KBM-7 (cell line): ENCODE data around the gene WDR53.
"Not testable (repeated sequence)": the region's sequence is repeated elsewhere in the genome, so short reads cannot be mapped to it uniquely, and the experiment has no call there.

Experiments
- DNase-seq: peaks from one replicate; pipeline ENCODE4 v3.0.0-alpha.2; 2015
- in situ Hi-C: fragments of 300-500 bp; cut with MboI; formaldehyde crosslinking; loops from 2 replicates; pipeline ENCODE4 v1.14.3; 2020; ENCODE audit warnings: low sequenced_read_pairs, low pct_unique_long_range_greater_than_20kb, mixed read lengths

Gene WDR53

DNA sequence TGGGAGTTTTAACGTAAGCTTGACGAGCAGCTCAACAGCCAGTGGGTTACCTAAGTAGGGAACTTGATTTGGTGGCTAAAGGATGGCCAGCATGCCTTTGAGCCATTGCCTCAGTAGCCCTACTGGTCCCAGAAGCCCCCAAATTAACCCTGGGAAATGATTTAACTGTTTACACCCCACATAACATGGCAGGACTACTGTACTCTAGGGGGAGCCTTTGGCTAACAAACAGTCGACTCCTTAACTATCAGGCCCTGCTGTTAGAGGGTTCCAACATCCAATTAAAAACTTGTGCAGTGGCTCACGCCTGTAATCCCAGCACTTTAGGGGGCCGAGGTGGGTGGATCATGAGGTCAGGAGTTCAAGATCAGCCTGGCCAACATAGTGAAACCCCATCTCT, 43.8 kb downstream of the WDR53 start:
- in situ Hi-C loops, result loop anchor here (25.0 kb wide), 1 partner anchor 487 kb away; no protein-coding TSS in a partner anchor
- peak; percentile 60 for DNase-seq

DNA sequence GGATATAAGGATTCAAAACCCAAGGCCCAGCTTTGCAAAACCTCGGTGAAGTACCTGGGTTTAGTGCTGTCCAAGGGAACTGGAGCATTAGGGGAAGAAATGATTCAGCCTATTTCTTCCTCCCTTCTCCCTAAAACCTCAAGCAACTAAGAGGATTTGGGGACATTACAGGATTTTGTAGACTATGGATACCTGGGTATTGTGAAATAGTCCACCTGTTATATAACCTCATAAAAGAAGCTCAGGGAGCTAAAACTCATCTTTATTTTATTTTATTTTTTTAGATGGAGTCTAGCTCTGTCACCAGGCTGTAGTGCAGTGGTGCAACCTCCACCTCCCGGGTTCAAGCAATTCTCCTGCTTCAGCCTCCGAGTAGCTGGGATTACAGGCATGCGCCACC, 44.5 kb downstream of the WDR53 start:
- in situ Hi-C loops, result loop anchor here (25.0 kb wide), 1 partner anchor 487 kb away; no protein-coding TSS in a partner anchor
- DNase-seq, result no peak

DNA sequence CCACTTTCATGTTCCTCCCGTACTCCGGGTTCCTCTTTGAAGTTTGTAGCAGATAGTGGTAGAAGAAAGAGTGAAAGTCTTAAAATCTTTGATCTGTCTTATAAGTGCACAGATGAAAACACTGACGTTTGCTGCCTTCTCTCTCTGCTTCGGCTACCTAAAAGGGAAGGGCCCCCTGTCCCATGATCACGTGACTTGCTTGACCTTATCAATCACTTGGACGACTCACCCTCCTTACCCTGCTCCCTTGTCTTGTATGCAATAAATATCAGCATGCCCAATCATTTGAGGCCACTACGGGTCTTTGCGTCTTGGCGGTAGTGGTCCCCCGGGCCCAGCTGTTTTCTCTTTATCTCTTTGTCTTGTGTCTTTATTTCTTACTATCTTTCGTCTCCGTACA, 47.1 kb downstream of the WDR53 start:
- in situ Hi-C loops, result loop anchor here (25.0 kb wide), 1 partner anchor 484 kb away; no protein-coding TSS in a partner anchor

DNA sequence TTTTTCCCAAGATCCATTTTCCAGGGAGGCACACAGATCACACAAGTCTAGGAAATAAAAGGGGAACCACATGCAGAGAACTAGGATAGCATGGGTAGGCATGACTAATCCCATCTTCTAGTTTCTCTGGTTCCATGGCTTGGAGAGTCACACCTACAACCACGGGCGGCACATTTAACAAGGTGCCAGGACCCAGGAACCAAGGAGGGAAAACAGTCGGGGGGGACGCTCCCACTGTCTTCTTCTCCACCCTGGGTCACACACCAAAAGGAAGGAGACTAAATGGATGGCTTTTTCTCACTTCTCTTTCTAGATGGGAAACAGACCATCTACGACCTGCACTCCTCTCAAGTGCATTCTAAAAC, 48.7 kb downstream of the WDR53 start:
- in situ Hi-C loops, result loop anchor here (25.0 kb wide), 1 partner anchor 482 kb away; no protein-coding TSS in a partner anchor

More for the DNA sequence above, 47.1 kb downstream of the WDR53 start:
- not testable (repeated sequence) for DNase-seq

DNA sequence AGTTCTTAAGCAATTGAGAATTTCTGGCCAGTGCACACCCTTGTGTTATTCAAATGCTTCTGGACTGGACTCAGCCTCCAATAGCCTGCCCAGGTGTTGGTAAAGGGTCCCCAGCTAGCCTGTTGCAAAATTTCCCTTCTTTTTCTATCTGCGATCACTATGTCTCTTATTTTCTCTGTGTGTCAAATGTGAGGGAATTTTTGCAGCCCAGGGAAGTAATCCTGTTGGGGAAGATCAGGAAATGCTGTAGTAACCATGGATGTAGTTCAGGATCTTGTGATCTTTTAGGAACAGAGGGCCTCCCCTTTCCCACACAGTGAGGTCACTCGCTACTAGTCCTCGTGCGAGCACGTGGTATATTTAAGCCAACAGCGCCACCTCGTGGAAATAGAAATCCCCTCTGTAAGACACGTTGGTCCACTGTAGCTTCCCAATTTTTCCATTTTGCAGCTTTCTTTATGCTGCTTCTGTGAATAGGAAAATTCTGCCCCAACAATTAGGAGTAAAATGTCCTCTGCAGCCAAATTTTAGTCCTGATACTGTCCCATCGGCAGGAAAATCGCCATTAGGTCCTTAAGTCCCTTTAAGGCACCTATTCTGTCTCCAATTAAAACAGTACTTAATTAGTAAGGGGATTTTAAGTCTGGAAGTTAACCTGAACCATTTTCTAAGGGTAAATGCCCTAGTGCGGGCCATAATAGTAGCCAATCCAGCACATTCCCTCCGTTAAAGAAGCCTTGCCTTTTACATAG, 49.2 kb downstream of the WDR53 start:
- peak; percentile 80 for DNase-seq

More for the DNA sequence above, 48.7 kb downstream of the WDR53 start:
- peak; percentile 26 for DNase-seq

DNA sequence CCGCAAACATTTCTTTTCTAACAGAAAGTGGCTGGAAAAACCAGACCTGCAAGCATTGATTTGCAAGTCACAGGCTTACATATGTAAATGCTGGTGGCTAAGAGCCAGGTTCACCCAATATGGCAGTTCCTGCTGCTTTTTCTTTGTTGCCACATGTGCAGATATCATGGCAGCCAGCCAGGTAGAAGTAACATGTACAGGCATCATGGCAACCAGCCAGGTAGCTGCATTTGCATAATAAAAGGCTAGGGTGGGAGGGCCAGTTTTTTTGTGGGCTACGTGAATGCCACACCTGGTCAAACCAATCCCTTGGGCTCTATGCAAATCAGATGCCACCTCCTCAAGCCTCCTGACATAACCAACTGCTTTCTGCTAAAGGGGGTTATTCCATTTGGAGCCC, 50.4 kb downstream of the WDR53 start:
- DNase-seq, result no peak
- in situ Hi-C loops, result loop anchor here (25.0 kb wide), 1 partner anchor 481 kb away; no protein-coding TSS in a partner anchor

More for the DNA sequence above, 49.2 kb downstream of the WDR53 start:
- in situ Hi-C loops, result loop anchor here (25.0 kb wide), 1 partner anchor 482 kb away; no protein-coding TSS in a partner anchor

DNA sequence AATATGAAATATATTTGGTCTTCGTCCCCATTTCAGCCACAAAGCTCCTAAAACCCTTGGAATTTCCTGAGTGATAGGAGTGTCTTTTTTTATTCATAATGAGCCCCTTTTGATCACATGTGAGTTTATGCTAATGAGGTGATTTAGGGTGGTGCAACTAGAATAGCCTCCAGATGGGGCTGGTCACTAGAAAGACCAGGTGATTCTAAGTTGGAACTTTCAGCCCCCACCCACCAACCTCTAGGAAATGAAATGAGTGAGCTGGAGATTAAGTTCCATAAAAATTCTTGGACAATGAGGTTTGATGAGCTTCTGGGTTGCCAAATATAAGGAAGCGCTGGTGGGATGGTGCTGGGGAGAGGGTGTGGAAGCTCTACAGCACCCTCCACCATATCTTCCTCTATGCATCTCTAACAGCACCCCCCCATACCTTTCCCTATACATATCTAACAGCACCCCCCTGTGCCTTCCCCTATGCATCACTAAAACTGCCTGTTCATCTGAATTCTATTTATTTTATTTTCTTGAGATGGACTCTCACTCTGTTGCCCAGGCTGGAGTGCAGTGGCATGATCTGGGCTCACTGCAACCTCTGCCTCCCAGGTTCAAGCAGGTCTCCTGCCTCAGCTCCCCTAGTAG, 51.1 kb downstream of the WDR53 start:
- no peak for DNase-seq
- in situ Hi-C loops, result loop anchor here (25.0 kb wide), 1 partner anchor 480 kb away; no protein-coding TSS in a partner anchor

DNA sequence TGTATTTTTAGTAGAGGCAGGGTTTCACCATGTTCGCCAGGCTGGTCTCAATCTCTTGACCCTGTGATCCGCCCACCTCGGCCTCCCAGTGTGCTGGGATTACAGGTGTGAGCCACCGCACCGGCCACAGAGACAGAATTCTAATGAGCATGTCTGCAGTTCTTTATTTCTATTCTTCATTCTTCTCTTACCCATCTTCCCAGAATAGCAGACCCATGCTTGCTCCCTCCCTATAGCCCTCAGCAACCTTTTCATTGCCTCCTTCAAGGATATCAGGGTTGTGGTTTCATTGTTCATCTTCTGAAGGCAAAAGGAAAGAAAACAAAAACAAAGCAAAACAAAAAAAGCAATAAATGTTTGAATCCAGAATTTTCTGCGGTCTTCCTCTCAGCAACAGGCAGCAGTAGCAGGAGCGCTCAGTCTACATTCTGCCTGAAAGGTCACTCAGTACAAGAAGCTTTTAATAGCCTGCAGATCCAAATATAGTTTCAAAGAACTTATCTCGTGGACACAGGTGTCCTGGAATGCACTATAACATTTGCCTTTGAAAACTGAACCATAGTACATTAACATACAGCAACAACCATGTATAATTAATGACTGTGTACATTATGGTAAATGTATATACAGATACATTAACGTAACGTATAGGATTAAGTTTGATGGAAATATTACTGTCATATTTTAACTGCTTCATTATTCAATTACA, 53.3 kb downstream of the WDR53 start, which contains the start of gene SMCO1:
SMCO1 (minus strand) TSS at position 434 of the 709 bp plus-strand sequence; CDS start at position 297, 137 bp downstream.
- in situ Hi-C loops, result loop anchor here (25.0 kb wide), 1 partner anchor 478 kb away; no protein-coding TSS in a partner anchor

DNA sequence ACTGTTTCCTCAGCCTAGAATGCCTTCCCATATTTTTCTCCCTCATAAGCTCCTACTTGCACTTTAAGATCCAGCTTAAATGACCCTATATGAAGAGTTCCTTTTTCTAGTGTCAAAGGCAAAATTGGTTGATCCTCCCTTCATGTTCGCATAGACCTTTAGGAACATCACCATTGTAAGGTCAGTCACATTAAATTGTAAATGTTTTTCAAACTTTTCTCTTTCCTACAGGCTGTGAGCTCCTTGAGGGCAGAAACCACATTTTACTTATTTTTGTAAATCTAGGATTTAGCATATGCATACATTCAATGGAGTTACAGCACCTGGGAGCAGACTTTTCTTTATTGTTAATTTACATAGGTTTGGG, 54.0 kb downstream of the WDR53 start:
- no peak for DNase-seq
- in situ Hi-C loops, result loop anchor here (25.0 kb wide), 1 partner anchor 477 kb away; no protein-coding TSS in a partner anchor

More for the DNA sequence above, 53.3 kb downstream of the WDR53 start, which contains the start of gene SMCO1:
- no peak for DNase-seq

DNA sequence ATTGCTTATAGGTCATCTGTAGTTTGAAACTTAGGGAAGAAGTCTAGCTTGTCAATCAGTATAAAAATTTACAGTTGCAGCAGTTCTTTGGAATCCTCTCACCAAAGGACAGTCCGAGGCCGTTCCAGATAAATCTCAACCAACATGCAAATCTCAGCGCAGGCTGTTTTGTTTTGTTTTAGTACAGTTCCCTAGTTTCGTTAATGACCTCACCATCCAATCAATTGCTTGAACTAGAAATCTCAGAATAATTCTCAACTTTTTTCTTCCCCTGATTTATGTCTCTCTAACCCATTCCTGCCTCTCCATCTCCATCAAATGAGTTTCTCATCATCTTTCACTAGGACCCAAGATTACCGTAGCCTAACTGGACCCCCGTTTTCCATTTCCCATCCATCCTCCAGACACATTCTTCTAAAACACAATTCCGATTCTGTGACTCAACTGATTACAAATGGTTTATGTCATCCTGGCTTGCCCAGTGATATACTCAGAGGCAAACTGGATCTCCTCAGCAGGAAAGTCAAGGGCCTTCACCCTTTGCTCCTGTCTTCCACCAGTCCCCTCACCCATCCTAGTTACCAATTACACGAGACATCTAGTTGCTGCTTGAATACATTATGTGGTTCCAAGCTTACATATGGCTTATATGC, 54.5 kb downstream of the WDR53 start:
- in situ Hi-C loops, result loop anchor here (25.0 kb wide), 1 partner anchor 477 kb away; no protein-coding TSS in a partner anchor
- no peak for DNase-seq

DNA sequence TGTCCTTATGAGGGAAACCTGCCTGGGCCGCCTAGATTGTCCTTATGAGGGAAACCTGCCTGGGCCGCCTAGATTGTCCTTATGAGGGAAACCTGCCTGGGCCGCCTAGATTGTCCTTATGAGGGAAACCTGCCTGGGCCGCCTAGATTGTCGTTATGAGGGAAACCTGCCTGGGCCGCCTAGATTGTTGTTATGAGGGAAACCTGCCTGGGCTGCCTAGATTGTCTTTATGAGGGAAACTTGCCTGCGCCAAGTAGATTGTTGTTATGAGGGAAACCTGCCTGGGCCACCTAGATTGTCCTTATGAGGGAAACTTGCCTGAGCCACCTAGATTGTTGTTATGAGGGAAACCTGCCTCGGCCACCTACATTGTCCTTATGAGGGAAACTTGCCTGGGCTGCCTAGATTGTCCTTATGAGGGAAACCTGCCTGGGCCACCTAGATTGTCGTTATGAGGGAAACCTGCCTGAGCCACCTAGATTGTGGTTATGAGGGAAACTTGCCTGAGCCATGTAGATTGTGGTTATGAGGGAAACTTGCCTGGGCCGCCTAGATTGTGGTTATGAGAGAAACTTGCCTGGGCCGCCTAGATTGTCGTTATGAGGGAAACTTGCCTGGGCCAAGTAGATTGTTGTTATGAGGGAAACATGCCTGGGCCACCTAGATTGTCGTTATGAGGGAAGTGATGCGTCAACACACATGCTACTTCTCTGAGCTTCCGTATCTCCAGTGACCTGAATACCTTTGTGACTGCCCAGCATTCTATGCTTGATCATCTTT, 56.5 kb downstream of the WDR53 start:
- peak; percentile 96 for DNase-seq
- in situ Hi-C loops, result loop anchor here (25.0 kb wide), 1 partner anchor 475 kb away; no protein-coding TSS in a partner anchor

DNA sequence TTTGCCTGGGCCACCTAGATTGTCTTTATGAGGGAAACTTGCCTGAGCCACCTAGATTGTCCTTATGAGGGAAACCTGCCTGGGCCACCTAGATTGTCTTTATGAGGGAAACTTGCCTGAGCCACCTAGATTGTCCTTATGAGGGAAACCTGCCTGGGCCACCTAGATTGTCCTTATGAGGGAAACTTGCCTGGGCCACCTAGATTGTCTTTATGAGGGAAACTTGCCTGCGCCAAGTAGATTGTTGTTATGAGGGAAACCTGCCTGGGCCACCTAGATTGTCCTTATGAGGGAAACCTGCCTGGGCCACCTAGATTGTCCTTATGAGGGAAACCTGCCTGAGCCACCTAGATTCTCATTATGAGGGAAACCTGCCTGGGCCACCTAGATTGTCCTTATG, 57.2 kb downstream of the WDR53 start:
- not testable (repeated sequence) for DNase-seq
- in situ Hi-C loops, result loop anchor here (25.0 kb wide), 1 partner anchor 474 kb away; no protein-coding TSS in a partner anchor

DNA sequence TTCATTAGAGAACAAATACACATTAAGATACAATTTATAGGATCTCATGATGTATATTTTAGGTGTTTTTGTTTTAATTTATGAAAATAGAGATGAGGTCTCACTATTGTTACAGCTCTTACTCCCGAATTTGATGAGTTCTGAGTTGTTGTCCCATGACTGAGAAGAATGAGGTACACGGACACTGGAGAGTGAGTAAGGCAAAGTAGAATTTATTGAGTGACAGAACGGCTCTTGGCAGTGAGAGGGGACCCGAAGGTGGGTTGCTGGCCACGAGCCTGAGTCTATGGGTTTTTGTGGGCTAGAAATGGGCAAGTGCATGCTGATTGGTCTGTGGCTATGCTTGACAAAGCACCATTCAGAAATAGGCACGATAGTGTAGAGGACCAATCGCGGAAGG, 61.7 kb downstream of the WDR53 start:
- in situ Hi-C loops, result loop anchor here (25.0 kb wide), 1 partner anchor 469 kb away; no protein-coding TSS in a partner anchor
- DNase-seq, result no peak

DNA sequence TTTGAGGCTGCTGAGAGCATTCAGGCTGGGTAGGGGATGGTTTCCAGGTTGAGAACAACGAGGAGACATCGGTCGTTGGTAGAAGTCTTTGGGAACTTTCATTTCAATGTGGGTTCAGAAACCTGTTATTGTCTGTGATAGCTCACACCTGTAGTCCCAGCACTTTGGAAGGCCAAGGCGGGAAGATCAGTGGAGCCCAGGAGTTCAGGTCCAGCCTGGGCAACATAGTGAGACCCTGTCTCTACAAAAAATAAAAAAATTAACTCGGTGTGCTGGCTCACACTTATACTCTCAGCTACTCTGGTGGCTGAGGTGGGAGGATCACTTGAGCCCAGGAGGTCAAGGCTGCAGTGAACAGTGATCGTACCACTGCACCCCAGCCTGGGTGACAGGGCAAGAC, 63.8 kb downstream of the WDR53 start:
- DNase-seq, result no peak
- in situ Hi-C loops, result loop anchor here (25.0 kb wide), 1 partner anchor 467 kb away; no protein-coding TSS in a partner anchor
